Tibial nerve (tissue), 3 donors: ENCODE data around the gene PITRM1.

Source experiments
- CTCF ChIP-seq, 5 experiments: fragments of 200-600 bp in 3 of 5; fragments of 450-650 bp in 2 of 5; sonication (generic) in 3 of 5; IDR thresholded peaks; one replicate each; pipeline ENCODE4 v1.5.1; 2016 to 2019; ENCODE audit warnings: antibody characterized with exemption in 5 of 5, mild to moderate bottlenecking in 3 of 5, moderate library complexity in 2 of 5
- POLR2A ChIP-seq, 2 donors: fragments of 450-650 bp; IDR thresholded peaks; one replicate each; pipeline ENCODE4 v1.6.1; 2017; ENCODE audit warnings: antibody characterized with exemption in 2 of 2, mild to moderate bottlenecking in 2 of 2, moderate library complexity in 2 of 2

GRCh38 chr10:3172081-3172445, 519 bp downstream of the PITRM1 start:
- no peak for TF ChIP-seq POLR2A (IDR thresholded peaks at IDR 0.05)
- TF ChIP-seq CTCF (IDR thresholded peaks at IDR 0.05), result no peak
